Measurements from ENCODE around the gene AP2B1. TPM values are rescaled to one million over a fixed set of nuclear protein-coding genes. Genes with fewer than 3 reads are reported as not detected.
A peak's percentile ranks its signal among the peaks of the same experiment; 100 is the strongest.

The AP2B1 gene
- total and polyA plus RNA-seq, 2 experiments from 2014 or later: 76.1 to 87.0 TPM

DNA sequence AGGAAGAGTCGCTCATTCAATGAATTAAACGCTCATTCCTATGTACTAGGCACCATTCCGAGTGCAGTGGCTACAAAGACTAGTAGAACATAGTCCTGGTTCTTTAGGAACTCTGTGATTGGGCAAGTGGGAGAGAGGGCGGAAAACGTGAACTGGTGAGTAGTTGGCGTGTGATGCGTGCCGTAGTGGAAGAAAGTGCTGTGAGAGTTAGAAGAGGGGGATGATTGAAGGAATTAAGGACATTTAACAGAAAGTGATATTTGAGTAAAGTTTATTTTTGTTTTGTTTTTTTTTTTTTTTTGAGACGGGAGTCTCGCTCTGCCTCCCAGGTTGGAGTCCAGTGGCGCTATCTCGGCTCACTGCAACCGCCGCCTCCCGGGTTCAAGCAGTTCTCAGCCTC is 18.6 kb upstream of the AP2B1 start:
- Histone ChIP-seq H3K27me3 (peaks cover 4% of the 10 kb centered on the region), H3K79me2 (peaks cover 41% of the 10 kb centered on the region), H3K9me3 (ENCODE audit: low read depth) (no peaks in the 10 kb centered on the region), H4K20me1 (ENCODE audit: insufficient read depth, poor library complexity, severe bottlenecking) (no peaks in the 10 kb centered on the region), H3K4me2 (peak overlapping the region; percentile 83), H3K9me2 (replicated peaks; ENCODE audit: insufficient read depth) (no peaks in the 10 kb centered on the region), H3K36me3 (replicated peaks; ENCODE audit: insufficient read depth, low read depth) (no peaks in the 10 kb centered on the region), H3K4me3 (peak overlapping the region; percentile 54), H3K4me1 (ENCODE audit: insufficient read depth) (peaks cover 18% of the 10 kb centered on the region), H2AFZ (peak overlapping the region; percentile 74), H3K27ac (peak overlapping the region; percentile 80)
- peak; percentile 61 for DNase-seq (ENCODE audit: low spot score)
- TF ChIP-seq EZH2 (IDR thresholded peaks at IDR 0.05; ENCODE audit: borderline replicate concordance): no peak
- TF ChIP-seq, protein P1, sequence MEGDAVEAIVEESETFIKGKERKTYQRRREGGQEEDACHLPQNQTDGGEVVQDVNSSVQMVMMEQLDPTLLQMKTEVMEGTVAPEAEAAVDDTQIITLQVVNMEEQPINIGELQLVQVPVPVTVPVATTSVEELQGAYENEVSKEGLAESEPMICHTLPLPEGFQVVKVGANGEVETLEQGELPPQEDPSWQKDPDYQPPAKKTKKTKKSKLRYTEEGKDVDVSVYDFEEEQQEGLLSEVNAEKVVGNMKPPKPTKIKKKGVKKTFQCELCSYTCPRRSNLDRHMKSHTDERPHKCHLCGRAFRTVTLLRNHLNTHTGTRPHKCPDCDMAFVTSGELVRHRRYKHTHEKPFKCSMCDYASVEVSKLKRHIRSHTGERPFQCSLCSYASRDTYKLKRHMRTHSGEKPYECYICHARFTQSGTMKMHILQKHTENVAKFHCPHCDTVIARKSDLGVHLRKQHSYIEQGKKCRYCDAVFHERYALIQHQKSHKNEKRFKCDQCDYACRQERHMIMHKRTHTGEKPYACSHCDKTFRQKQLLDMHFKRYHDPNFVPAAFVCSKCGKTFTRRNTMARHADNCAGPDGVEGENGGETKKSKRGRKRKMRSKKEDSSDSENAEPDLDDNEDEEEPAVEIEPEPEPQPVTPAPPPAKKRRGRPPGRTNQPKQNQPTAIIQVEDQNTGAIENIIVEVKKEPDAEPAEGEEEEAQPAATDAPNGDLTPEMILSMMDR (IDR thresholded peaks at IDR 0.05; ENCODE audit: poor library complexity): no peak
- TF ChIP-seq EZH2phosphoT487 (IDR thresholded peaks at IDR 0.05; ENCODE audit: low read depth, severe bottlenecking, unreplicated experiment): no peak
- 30% methylated on average over 15 of the region's 15 CpGs for WGBS (ENCODE audit: low lambda C conversion rate, missing lambda C conversion rate)

DNA sequence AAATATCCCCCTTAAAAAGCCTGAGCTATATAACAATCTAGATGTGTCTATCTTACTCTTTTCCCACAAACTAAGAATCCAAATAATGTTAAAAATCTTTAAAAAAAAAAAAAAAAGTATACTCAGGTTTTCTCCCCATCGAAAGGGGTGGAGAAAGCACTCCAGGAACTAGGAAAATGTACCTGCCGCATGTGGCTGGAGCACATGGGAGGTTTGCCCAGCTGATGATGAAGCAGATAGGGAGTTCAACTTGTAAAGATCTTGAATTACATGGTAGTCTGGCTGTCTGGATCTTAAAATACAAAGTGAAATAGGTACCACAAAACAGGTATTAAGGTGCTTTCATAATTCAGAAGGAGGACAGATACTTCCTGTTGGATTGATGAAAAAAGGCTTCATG is 17.7 kb upstream of the AP2B1 start:
- Histone ChIP-seq H3K4me2 (peak overlapping the region; percentile 83), H3K4me3 (no peak overlapping the region), H3K36me3 (replicated peaks; ENCODE audit: insufficient read depth, low read depth) (no peaks in the 10 kb centered on the region), H3K4me1 (ENCODE audit: insufficient read depth) (peaks cover 18% of the 10 kb centered on the region), H2AFZ (no peak overlapping the region), H4K20me1 (ENCODE audit: insufficient read depth, poor library complexity, severe bottlenecking) (no peaks in the 10 kb centered on the region), H3K27me3 (peaks cover 4% of the 10 kb centered on the region), H3K27ac (no peak overlapping the region), H3K9me2 (replicated peaks; ENCODE audit: insufficient read depth) (no peaks in the 10 kb centered on the region), H3K79me2 (peaks cover 41% of the 10 kb centered on the region), H3K9me3 (ENCODE audit: low read depth) (no peaks in the 10 kb centered on the region)
- no peak for DNase-seq (ENCODE audit: low spot score)
- TF ChIP-seq, protein P1 (IDR thresholded peaks at IDR 0.05; ENCODE audit: poor library complexity): no peak
- TF ChIP-seq EZH2phosphoT487 (IDR thresholded peaks at IDR 0.05; ENCODE audit: low read depth, severe bottlenecking, unreplicated experiment) (no peak), EZH2 (IDR thresholded peaks at IDR 0.05; ENCODE audit: borderline replicate concordance) (no peak)
- WGBS (ENCODE audit: low lambda C conversion rate, missing lambda C conversion rate): 92% methylated on average over 2 of the region's 2 CpGs

DNA sequence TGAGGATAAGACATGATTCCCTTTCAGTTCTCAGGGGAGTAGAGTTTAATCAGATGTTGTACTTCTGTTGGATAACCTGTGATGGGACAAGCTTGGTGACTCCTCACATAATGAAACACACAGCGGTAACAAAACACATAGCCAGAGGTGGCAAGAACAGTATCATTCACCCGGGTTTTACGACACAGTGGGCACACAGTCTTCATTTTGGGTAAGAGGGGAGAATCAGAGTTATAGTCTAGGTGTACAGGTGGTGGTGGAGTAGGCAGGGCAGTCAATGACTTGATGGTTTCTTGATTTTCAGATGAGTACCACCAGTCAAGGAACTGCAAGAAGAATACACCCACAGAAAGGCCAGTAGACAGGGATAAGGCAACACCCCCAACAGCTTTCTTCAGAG is 11.4 kb upstream of the AP2B1 start:
- Histone ChIP-seq H2AFZ (no peak overlapping the region), H3K4me1 (ENCODE audit: insufficient read depth) (peaks cover 12% of the 10 kb centered on the region), H3K4me3 (no peak overlapping the region), H3K36me3 (replicated peaks; ENCODE audit: insufficient read depth, low read depth) (no peaks in the 10 kb centered on the region), H3K9me3 (ENCODE audit: low read depth) (no peaks in the 10 kb centered on the region), H3K9me2 (replicated peaks; ENCODE audit: insufficient read depth) (no peaks in the 10 kb centered on the region), H3K27ac (no peak overlapping the region), H3K4me2 (no peak overlapping the region), H3K27me3 (no peaks in the 10 kb centered on the region), H4K20me1 (ENCODE audit: insufficient read depth, poor library complexity, severe bottlenecking) (no peaks in the 10 kb centered on the region), H3K79me2 (peaks cover 33% of the 10 kb centered on the region)
- 94% methylated on average over 3 of the region's 3 CpGs for WGBS (ENCODE audit: low lambda C conversion rate, missing lambda C conversion rate)
- TF ChIP-seq EZH2phosphoT487 (IDR thresholded peaks at IDR 0.05; ENCODE audit: low read depth, severe bottlenecking, unreplicated experiment): no peak
- no peak for DNase-seq (ENCODE audit: low spot score)

DNA sequence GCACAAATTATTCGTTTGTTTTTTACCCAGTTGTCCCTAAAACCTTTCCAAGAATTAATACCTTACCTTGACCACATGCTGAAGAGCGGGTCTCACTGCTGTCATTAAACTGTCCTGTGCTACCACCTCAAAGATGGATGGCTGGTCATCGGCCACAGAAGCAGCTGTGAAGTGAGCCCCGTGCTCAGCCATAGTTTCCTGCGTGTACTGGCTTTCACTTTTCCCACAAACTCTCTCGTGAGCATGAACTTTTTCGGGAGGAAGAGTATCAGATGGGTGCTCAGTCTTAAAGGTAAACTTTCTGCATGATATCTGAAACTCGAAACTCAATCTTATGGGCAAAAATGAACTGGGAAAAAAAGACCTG is 9.3 kb upstream of the AP2B1 start:
- peak; percentile 23 for DNase-seq (ENCODE audit: low spot score)
- no peak for TF ChIP-seq EZH2phosphoT487 (IDR thresholded peaks at IDR 0.05; ENCODE audit: low read depth, severe bottlenecking, unreplicated experiment)
- no peak for TF ChIP-seq EZH2 (IDR thresholded peaks at IDR 0.05; ENCODE audit: borderline replicate concordance)
- TF ChIP-seq, protein P1 (IDR thresholded peaks at IDR 0.05; ENCODE audit: poor library complexity): no peak
- H4K20me1 ChIP-seq (ENCODE audit: insufficient read depth, poor library complexity, severe bottlenecking): no peaks in the 10 kb centered on the region
- peaks cover 12% of the 10 kb centered on the region for H3K4me1 ChIP-seq (ENCODE audit: insufficient read depth)
- H3K27me3 ChIP-seq: no peaks in the 10 kb centered on the region
- peak overlapping the region; percentile 76 for H3K4me3 ChIP-seq
- 10% methylated on average over 8 of the region's 8 CpGs for WGBS (ENCODE audit: low lambda C conversion rate, missing lambda C conversion rate)
- H3K9me2 ChIP-seq (replicated peaks; ENCODE audit: insufficient read depth): no peaks in the 10 kb centered on the region
- no peaks in the 10 kb centered on the region for H3K9me3 ChIP-seq (ENCODE audit: low read depth)
- H2AFZ ChIP-seq: peak overlapping the region; percentile 90
- H3K36me3 ChIP-seq (replicated peaks; ENCODE audit: insufficient read depth, low read depth): no peaks in the 10 kb centered on the region
- H3K27ac ChIP-seq: peak overlapping the region; percentile 97
- peaks cover 15% of the 10 kb centered on the region for H3K79me2 ChIP-seq
- H3K4me2 ChIP-seq: peak overlapping the region; percentile 83
